Gastroesophageal sphincter (tissue), 4 donors: ENCODE results near the gene GPR151. TPM values are rescaled to one million over a fixed set of nuclear protein-coding genes. Genes with fewer than 3 reads are reported as not detected.

Source experiments
- ATAC-seq: fragments of 150-250 bp; one replicate; pipeline ENCODE4 v1.9.1; 2016; ENCODE audit warnings: mild to moderate bottlenecking, moderate library complexity
- H3K27ac ChIP-seq, 4 donors: fragments of 200-600 bp; sonication (generic) in 3 of 4; 1 replicate in 3 of 4; 2 replicates in 1 of 4; pipeline ENCODE4 v1.5.1; 2016 to 2019
- H3K27me3 ChIP-seq: fragments of 200-600 bp; sonication (generic); one replicate; pipeline ENCODE4 v1.5.1; 2019
- H3K36me3 ChIP-seq, 2 donors: fragments of 200-600 bp; sonication (generic); one replicate each; pipeline ENCODE4 v1.5.1; 2019; ENCODE audit warnings: control low read depth in 1 of 2
- H3K4me1 ChIP-seq, 3 donors: fragments of 200-600 bp; sonication (generic); 1 replicate in 2 of 3; 2 replicates in 1 of 3; pipeline ENCODE4 v1.5.1; 2016 to 2019; ENCODE audit warnings: control low read depth in 2 of 3
- H3K4me3 ChIP-seq, 2 donors: fragments of 200-600 bp; sonication (generic); one replicate each; pipeline ENCODE4 v1.5.1; 2019; ENCODE audit warnings: mild to moderate bottlenecking in 1 of 2, moderate library complexity in 1 of 2
- H3K9me3 ChIP-seq, 3 donors: fragments of 200-600 bp; sonication (generic); one replicate each; pipeline ENCODE4 v1.5.1; 2017 to 2019; ENCODE audit warnings: control low read depth in 2 of 3
- EP300 ChIP-seq: sonication (generic); formaldehyde crosslinking; IDR thresholded peaks from one replicate; pipeline ENCODE4 v1.6.1; 2017; ENCODE audit warnings: antibody characterized with exemption, mild to moderate bottlenecking
- POLR2A ChIP-seq, 2 donors: fragments of 450-650 bp; IDR thresholded peaks; one replicate each; pipeline ENCODE4 v1.6.1; 2017; ENCODE audit warnings: antibody characterized with exemption in 2 of 2, mild to moderate bottlenecking in 2 of 2, moderate library complexity in 1 of 2
- POLR2AphosphoS5 ChIP-seq: sonication (generic); formaldehyde crosslinking; IDR thresholded peaks from one replicate; pipeline ENCODE4 v1.6.1; 2017; ENCODE audit warnings: antibody characterized with exemption
- WGBS, 2 donors: methylation state at CpG; one replicate each; pipeline ENCODE4 v1.1.5; 2018; ENCODE audit warnings: low coverage in 1 of 2; 5-methylcytosine and 5-hydroxymethylcytosine counted together
- small RNA-seq, 4 donors: library from RNA; depleted of rRNA; stranded (forward); fragments of <200 nt; gene quantifications; one replicate each; pipeline ENCODE3, GENCODE V24; 2016
- total RNA-seq, 4 donors: library from RNA; depleted of rRNA; stranded (reverse); fragments of >200 nt; gene quantifications; one replicate each; pipeline ENCODE4 v1.1.0, GENCODE V29; 2016
- TF ChIP-seq, protein P1 (sequence below), 4 experiments: fragments of 200-600 bp in 2 of 4; fragments of 450-650 bp in 2 of 4; sonication (generic) in 1 of 4; IDR thresholded peaks; one replicate each; pipeline ENCODE4 v1.5.1; 2017 to 2019; ENCODE audit warnings: antibody characterized with exemption in 4 of 4, mild to moderate bottlenecking in 2 of 4, moderate library complexity in 2 of 4

Gene GPR151
- total RNA-seq, 4 donors from 2014 or later = not detected

DNA sequence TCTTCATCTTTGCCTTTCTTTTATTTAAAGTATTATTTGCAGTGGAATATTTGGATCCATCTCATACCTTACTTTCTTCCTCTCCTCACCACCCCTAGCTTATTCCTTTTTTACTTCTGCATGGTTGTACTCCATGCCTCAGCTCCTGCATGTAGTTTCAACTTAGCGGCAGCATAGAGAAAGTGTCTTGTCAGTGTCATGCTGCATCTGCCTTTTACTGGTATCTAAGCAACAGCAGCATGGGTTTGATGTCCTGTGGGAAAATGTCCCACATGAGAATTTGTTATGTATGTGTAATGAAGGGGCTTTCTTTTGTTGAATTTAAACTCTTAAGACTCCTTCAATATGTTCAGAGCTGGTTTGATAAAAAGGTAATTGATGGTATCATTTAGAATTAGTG, 48.2 kb downstream of the GPR151 start:
- Histone ChIP-seq H3K27ac (no peak overlapping the region), H3K4me3 (no peak overlapping the region), H3K9me3 (no peaks in the 10 kb centered on the region), H3K36me3 (peaks cover 5 to 76% of the 10 kb centered on the region in 2 donors), H3K27me3 (no peaks in the 10 kb centered on the region), H3K4me1 (peaks cover 0 to 8% (median 0%) of the 10 kb centered on the region in 3 donors)
- no peak for ATAC-seq
- TF ChIP-seq EP300 (no peak), POLR2AphosphoS5 (no peak), POLR2A (IDR thresholded peaks at IDR 0.05) (no peak)
- TF ChIP-seq, protein P1, sequence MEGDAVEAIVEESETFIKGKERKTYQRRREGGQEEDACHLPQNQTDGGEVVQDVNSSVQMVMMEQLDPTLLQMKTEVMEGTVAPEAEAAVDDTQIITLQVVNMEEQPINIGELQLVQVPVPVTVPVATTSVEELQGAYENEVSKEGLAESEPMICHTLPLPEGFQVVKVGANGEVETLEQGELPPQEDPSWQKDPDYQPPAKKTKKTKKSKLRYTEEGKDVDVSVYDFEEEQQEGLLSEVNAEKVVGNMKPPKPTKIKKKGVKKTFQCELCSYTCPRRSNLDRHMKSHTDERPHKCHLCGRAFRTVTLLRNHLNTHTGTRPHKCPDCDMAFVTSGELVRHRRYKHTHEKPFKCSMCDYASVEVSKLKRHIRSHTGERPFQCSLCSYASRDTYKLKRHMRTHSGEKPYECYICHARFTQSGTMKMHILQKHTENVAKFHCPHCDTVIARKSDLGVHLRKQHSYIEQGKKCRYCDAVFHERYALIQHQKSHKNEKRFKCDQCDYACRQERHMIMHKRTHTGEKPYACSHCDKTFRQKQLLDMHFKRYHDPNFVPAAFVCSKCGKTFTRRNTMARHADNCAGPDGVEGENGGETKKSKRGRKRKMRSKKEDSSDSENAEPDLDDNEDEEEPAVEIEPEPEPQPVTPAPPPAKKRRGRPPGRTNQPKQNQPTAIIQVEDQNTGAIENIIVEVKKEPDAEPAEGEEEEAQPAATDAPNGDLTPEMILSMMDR (IDR thresholded peaks at IDR 0.05) = no peak
- WGBS, 2 donors = 83% methylated on average over 1 of the region's 1 CpG; no CpG with 5 or more reads in 1 of the 2 donors

DNA sequence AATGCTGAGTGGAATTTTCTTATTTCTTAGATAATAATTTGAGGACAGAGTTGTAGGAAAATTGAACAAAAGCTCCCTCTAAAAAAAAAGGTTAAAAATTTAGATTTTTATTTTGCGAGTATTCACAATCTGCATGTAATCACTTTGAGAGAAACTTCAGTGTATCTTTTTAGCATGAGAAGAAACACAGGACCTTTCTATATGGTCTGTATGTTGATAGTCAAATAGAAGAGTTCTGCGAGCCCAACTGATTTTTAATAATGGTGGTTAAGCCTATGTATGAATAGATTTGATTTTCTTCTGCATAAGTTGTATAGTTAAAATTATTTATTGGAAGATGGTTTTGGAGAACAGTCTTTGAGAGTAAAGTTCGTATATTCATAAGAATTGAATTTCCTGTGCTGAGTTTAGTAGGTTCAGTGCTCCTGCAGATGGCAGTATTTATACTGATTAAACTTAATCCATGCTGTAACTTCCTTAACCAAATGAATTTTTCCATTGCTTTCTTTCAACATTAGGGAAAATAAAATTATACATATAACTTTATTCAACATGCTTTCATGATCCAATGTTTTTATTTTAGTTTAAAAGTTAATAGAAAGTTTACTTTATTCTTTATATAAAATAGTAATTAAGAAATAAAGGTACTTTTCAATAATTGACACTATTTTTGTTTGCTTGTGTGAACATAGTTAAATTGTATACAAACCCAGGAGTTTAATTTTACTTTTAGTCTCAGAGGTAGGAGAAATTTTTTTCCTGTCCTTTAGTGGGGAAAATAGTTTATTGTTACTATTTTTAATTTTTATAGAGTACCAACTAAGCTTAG, 49.3 kb downstream of the GPR151 start:
- H3K4me1 ChIP-seq = peaks cover 0 to 8% (median 0%) of the 10 kb centered on the region in 3 donors
- no peak overlapping the region for H3K4me3 ChIP-seq
- no peaks in the 10 kb centered on the region for H3K9me3 ChIP-seq
- TF ChIP-seq POLR2A (IDR thresholded peaks at IDR 0.05) (no peak), POLR2AphosphoS5 (no peak), EP300 (no peak)
- TF ChIP-seq, protein P1 (IDR thresholded peaks at IDR 0.05) = peak in 1 of 4 experiments; percentile 4
- no peak for ATAC-seq
- no peaks in the 10 kb centered on the region for H3K27me3 ChIP-seq
- 47 to 57% methylated on average over 3 of the region's 3 CpGs for WGBS, 2 donors
- no peak overlapping the region for H3K27ac ChIP-seq
- peaks cover 5 to 74% of the 10 kb centered on the region in 2 donors for H3K36me3 ChIP-seq

DNA sequence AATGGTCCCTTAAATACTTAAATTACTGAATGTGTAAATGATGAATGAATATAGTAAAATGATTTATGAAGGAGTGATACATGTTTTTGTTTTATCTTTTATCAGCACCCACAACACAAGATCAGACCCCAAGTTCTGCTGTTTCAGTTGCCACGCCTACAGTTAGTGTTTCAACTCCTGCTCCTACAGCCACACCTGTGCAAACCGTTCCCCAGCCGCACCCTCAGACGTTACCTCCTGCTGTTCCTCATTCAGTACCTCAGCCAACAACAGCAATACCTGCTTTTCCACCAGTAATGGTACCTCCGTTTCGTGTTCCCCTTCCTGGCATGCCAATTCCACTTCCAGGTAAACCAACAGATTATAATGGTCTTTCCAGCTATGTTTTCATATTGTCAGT, 52.5 kb downstream of the GPR151 start:
- peaks cover 0 to 80% of the 10 kb centered on the region in 2 donors for H3K36me3 ChIP-seq
- H3K27me3 ChIP-seq = no peaks in the 10 kb centered on the region
- 88 to 95% methylated on average over 6 of the region's 6 CpGs for WGBS, 2 donors
- H3K27ac ChIP-seq = no peak overlapping the region
- peaks cover 0 to 8% (median 0%) of the 10 kb centered on the region in 3 donors for H3K4me1 ChIP-seq
- no peak for ATAC-seq
- no peaks in the 10 kb centered on the region for H3K9me3 ChIP-seq
- no peak overlapping the region for H3K4me3 ChIP-seq
- TF ChIP-seq POLR2A (IDR thresholded peaks at IDR 0.05) = no peak
- TF ChIP-seq EP300 = no peak
- TF ChIP-seq POLR2AphosphoS5 = no peak
- TF ChIP-seq, protein P1 (IDR thresholded peaks at IDR 0.05) = no peak

Small RNA genes lying within 50 kb of the gene (small RNA-seq; reads per million reads assigned to genes)
- gene RF02271 = 0 reads per million in 4 donors

Other genes starting within 250 kb of the GPR151 start
- not detected for gene POU4F3, start 177.4 kb downstream of the GPR151 start, total RNA-seq
- gene TCERG1, start 68.9 kb downstream of the GPR151 start, total RNA-seq = 10 to 100 TPM; 19.8 to 66.9 (median 41.2) TPM